ENCODE results near the gene PTN. TPM values are rescaled to one million over a fixed set of nuclear protein-coding genes. Genes with fewer than 3 reads are reported as not detected.

Gene PTN
- total and polyA plus RNA-seq, 2 donors (not counting 1 experiment from before 2014, with no cell fraction given) = 30.2 to 115 TPM

DNA sequence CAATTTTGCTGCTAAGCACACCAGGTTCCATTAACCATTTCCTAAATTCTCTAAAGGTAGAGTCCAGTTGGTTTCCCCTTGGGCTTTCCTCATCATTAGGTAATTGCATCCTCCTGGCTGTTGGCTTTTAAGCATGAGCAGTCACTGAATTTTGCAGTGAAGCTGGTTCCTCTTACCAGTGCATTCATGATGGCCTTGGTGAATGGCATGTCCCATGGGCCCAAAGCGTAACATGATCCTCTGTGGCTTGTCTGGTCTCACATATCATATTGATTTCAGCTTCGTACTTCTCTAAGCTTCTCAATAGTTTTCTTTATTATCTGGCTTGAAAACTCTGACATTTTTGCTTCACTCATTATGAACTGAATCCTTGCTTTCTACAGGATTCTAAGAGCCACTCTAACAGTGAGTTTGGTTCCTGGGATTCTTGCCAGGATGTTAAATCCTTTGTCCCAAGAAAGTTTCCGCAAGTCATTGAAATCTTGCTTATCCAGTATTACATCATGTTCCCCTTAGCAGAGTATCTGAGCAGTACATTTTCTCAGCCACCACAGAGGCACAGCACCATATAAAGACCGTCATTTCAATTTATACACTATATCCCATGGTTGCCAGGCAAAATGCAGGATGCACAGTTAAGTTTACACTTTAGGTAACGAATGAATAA is 134.2 kb downstream of the PTN start:
- no peaks in the 10 kb centered on the region for H3K36me3 ChIP-seq (ENCODE audit: control insufficient read depth, insufficient read depth, low read length)
- no peaks in the 10 kb centered on the region for H3K79me2 ChIP-seq (ENCODE audit: control insufficient read depth, insufficient read depth, low read length)
- H3K27ac ChIP-seq (ENCODE audit: insufficient read depth, low read length) = no peak overlapping the region
- H3K9me3 ChIP-seq (ENCODE audit: control insufficient read depth, insufficient read depth, low read depth, low read length) = no peaks in the 10 kb centered on the region
- no peaks in the 10 kb centered on the region for H3K4me1 ChIP-seq (ENCODE audit: control insufficient read depth, extremely low read depth, insufficient read depth, low read length)
- no peak overlapping the region for H3K4me3 ChIP-seq (replicated peaks in 1 of 4; ENCODE audit: control extremely low read depth in 1 of 4, insufficient read depth in 1 of 4, low read depth in 3 of 4, low read length in 4 of 4)
- H2AFZ ChIP-seq (ENCODE audit: low read length) = no peak overlapping the region
- DNase-seq (ENCODE audit: low read depth in 2 of 2) = peak; percentile 21 to 60
- TF ChIP-seq, protein P1, sequence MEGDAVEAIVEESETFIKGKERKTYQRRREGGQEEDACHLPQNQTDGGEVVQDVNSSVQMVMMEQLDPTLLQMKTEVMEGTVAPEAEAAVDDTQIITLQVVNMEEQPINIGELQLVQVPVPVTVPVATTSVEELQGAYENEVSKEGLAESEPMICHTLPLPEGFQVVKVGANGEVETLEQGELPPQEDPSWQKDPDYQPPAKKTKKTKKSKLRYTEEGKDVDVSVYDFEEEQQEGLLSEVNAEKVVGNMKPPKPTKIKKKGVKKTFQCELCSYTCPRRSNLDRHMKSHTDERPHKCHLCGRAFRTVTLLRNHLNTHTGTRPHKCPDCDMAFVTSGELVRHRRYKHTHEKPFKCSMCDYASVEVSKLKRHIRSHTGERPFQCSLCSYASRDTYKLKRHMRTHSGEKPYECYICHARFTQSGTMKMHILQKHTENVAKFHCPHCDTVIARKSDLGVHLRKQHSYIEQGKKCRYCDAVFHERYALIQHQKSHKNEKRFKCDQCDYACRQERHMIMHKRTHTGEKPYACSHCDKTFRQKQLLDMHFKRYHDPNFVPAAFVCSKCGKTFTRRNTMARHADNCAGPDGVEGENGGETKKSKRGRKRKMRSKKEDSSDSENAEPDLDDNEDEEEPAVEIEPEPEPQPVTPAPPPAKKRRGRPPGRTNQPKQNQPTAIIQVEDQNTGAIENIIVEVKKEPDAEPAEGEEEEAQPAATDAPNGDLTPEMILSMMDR (conservative IDR thresholded peaks at IDR 0.05 in 1 of 2, IDR thresholded peaks at IDR 0.05 in 1 of 2; ENCODE audit: low read depth in 1 of 2, low read length in 2 of 2) = no peak
- TF ChIP-seq EZH2 (IDR thresholded peaks at IDR 0.05; ENCODE audit: low read length, missing control alignments) = no peak
- H3K4me2 ChIP-seq (ENCODE audit: extremely low read depth, insufficient read depth, low read length) = no peak overlapping the region
- no peaks in the 10 kb centered on the region for H3K27me3 ChIP-seq (ENCODE audit: control insufficient read depth, insufficient read depth, low read length)
- no peaks in the 10 kb centered on the region for H4K20me1 ChIP-seq (ENCODE audit: control insufficient read depth, extremely low read depth, insufficient read depth, low read length)
- H3K9ac ChIP-seq (ENCODE audit: insufficient read depth, low read length) = no peak overlapping the region

DNA sequence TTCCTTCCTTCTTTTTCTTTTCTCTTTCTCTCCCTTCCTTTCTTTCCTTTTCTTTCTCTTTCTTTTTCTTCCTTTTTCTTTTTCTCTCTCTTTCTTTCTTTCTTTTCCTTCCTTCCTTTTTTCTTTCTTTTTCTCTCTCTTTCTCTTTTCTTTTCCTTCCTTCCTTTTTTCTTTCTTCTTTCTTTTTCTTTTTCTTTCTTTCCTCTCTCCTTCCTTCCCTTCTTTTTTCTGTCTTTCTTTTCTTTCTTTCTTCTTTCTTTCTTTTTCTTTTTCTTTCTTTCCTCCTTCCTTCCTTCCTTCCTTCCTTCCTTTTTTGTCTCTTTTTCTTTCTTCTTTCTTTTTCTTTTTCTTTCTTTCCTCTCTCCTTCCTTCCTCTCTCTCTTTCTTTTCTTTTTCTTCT is 136.8 kb downstream of the PTN start:
- TF ChIP-seq, protein P1 (conservative IDR thresholded peaks at IDR 0.05 in 1 of 2, IDR thresholded peaks at IDR 0.05 in 1 of 2; ENCODE audit: low read depth in 1 of 2, low read length in 2 of 2) = no peak
- TF ChIP-seq EZH2 (IDR thresholded peaks at IDR 0.05; ENCODE audit: low read length, missing control alignments) = no peak
- Histone ChIP-seq H3K36me3 (ENCODE audit: control insufficient read depth, insufficient read depth, low read length) (no peaks in the 10 kb centered on the region), H4K20me1 (ENCODE audit: control insufficient read depth, extremely low read depth, insufficient read depth, low read length) (no peaks in the 10 kb centered on the region), H3K27me3 (ENCODE audit: control insufficient read depth, insufficient read depth, low read length) (no peaks in the 10 kb centered on the region), H3K4me1 (ENCODE audit: control insufficient read depth, extremely low read depth, insufficient read depth, low read length) (no peaks in the 10 kb centered on the region), H3K4me2 (ENCODE audit: extremely low read depth, insufficient read depth, low read length) (no peak overlapping the region), H2AFZ (ENCODE audit: low read length) (no peak overlapping the region), H3K79me2 (ENCODE audit: control insufficient read depth, insufficient read depth, low read length) (no peaks in the 10 kb centered on the region), H3K27ac (ENCODE audit: insufficient read depth, low read length) (no peak overlapping the region), H3K9ac (ENCODE audit: insufficient read depth, low read length) (no peak overlapping the region), H3K4me3 (replicated peaks in 1 of 4; ENCODE audit: control extremely low read depth in 1 of 4, insufficient read depth in 1 of 4, low read depth in 3 of 4, low read length in 4 of 4) (no peak overlapping the region), H3K9me3 (ENCODE audit: control insufficient read depth, insufficient read depth, low read depth, low read length) (no peaks in the 10 kb centered on the region)
- no peak for DNase-seq (ENCODE audit: low read depth in 2 of 2)

DNA sequence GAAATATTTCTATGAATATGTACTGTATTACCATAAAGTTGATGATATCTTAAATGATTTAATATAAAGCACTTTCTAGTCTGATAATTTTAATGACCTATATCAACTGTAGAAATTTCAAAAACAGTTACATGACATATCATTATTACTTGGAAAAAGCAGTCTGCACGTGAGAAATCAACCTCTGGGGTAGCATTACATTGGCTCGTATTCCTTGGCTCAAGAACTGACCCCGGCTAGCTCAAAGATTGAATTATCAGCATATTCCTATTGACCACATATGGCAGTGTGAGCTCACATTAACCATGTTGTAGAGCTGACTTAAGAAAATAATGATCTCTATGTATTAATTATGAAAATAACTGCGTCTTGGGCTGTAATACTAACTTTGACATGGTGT is 139.3 kb downstream of the PTN start:
- Histone ChIP-seq H3K27me3 (ENCODE audit: control insufficient read depth, insufficient read depth, low read length) (no peaks in the 10 kb centered on the region), H3K27ac (ENCODE audit: insufficient read depth, low read length) (no peak overlapping the region), H4K20me1 (ENCODE audit: control insufficient read depth, extremely low read depth, insufficient read depth, low read length) (no peaks in the 10 kb centered on the region), H3K4me3 (replicated peaks in 1 of 4; ENCODE audit: control extremely low read depth in 1 of 4, insufficient read depth in 1 of 4, low read depth in 3 of 4, low read length in 4 of 4) (no peak overlapping the region), H3K4me1 (ENCODE audit: control insufficient read depth, extremely low read depth, insufficient read depth, low read length) (no peaks in the 10 kb centered on the region), H3K79me2 (ENCODE audit: control insufficient read depth, insufficient read depth, low read length) (no peaks in the 10 kb centered on the region), H3K9me3 (ENCODE audit: control insufficient read depth, insufficient read depth, low read depth, low read length) (no peaks in the 10 kb centered on the region), H3K36me3 (ENCODE audit: control insufficient read depth, insufficient read depth, low read length) (no peaks in the 10 kb centered on the region), H3K4me2 (ENCODE audit: extremely low read depth, insufficient read depth, low read length) (no peak overlapping the region), H3K9ac (ENCODE audit: insufficient read depth, low read length) (no peak overlapping the region), H2AFZ (ENCODE audit: low read length) (no peak overlapping the region)
- TF ChIP-seq EZH2 (IDR thresholded peaks at IDR 0.05; ENCODE audit: low read length, missing control alignments) = no peak
- TF ChIP-seq, protein P1 (conservative IDR thresholded peaks at IDR 0.05 in 1 of 2, IDR thresholded peaks at IDR 0.05 in 1 of 2; ENCODE audit: low read depth in 1 of 2, low read length in 2 of 2) = no peak
- no peak for DNase-seq (ENCODE audit: low read depth in 2 of 2)
